Stimulated activated CD4-positive, alpha-beta T cell treated with anti-CD3 and anti-CD28 coated beads, Interleukin-4, amount 100 ng/mL, for 24 hours (primary cell): ENCODE data around the gene RIMBP2.

Experiments
- DNase-seq: peaks from one replicate; pipeline ENCODE4 v3.0.0-alpha.2; 2020

Gene RIMBP2

DNA sequence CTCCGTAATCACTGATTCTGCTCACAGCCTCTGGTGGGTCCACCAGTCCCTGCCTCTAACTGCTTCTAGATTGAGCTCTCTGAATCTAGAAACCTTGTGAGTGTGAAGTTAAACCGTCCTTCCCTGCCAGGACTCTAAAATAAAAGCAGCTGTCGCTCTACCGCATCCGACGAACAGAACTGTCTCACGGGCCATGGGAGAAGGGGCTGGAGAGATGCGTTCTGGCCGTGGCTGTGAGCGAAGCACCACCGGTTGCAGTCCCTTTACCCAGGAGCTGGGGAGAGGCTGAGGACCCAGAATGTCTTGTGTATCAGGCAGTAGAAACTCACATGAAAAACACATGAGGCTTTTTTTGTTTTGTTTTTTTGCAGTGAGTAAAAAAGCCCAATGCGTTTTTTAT, 218.8 kb downstream of the RIMBP2 start:
- no peak for DNase-seq

DNA sequence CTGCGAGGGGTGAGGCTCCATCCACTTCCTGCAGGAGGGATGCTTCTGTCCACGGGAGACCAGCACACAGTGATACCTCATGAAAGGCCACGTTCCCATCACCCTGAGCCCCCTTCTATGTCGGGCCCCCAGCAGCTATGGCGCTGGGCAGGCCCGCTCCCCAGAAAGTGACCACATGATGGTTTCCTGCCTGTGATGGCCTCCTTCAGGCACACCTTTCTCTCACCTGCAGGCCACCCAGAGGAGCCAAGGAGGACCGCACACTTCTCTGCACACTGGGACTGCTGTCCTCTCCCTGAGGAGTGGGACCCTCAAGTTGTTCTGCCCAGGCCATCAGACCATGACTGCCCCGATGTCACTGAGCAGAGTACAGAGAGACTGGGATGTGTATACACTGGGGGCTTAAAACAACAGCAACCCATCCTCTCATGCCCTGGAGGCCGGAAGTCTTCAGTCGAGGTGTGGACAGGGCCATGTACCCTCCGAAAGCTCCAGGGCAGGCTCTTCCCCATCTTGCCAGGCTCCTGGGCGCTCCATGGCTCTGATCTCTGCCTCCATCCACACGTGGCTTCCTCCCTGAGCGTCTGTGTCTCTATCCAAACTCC, 219.5 kb downstream of the RIMBP2 start:
- DNase-seq = no peak

DNA sequence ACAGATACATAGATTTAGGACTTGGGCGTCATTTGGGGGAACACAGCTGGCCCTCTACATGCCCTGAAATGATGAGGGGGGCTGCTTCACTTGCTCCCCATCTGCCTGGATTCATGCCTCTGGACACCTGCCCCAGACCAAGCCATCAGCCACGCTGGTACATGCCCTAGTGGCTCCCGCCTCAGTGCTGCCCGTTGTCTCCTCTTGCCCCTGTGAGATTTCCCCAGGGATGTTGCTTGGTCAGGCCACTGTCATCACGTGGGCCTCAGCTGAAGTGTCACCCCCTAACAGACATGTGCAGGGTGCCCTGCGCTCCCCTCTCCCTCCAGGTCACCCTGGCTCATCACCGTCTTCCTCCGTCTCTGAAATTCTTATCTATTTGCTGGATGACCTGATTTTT, 220.9 kb downstream of the RIMBP2 start:
- no peak for DNase-seq

DNA sequence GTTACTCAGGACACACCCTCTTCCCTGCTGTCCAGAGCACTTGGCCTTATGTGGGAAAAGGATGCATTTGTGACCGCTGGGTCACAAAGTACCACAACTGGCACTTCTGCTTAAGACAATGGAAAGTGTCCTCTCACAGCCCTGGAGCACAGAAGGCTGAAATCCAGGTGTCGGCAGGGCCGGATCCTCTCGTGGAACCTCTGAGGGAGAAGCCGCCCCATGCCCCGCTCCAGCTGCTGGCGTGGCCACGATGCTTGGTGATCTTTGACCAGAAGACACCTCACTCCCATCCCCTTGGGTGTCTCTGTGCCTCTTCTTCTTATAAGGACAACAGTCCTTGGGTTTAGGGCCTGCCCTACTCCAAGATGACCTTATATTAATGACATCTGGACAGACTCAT, 221.4 kb downstream of the RIMBP2 start:
- no peak for DNase-seq

DNA sequence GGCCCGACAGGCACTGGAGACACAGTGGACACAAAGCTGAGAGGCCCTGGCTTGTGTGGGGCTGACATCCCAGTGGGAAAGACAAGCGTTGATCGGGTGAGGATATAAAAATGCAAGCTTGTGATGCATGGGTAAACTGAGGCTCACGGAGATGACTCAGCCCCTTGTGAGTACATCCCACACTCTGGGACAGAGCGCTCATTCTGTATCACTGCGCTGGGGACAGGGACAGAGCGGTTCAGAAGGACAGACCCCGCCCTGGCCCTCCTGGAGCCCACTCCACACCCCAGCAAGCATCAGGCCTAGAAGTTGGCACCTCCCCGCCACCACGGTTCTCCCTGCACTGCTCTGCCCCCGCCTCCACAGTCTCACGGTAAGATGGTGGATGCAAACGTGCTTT, 222.1 kb downstream of the RIMBP2 start:
- DNase-seq = no peak

DNA sequence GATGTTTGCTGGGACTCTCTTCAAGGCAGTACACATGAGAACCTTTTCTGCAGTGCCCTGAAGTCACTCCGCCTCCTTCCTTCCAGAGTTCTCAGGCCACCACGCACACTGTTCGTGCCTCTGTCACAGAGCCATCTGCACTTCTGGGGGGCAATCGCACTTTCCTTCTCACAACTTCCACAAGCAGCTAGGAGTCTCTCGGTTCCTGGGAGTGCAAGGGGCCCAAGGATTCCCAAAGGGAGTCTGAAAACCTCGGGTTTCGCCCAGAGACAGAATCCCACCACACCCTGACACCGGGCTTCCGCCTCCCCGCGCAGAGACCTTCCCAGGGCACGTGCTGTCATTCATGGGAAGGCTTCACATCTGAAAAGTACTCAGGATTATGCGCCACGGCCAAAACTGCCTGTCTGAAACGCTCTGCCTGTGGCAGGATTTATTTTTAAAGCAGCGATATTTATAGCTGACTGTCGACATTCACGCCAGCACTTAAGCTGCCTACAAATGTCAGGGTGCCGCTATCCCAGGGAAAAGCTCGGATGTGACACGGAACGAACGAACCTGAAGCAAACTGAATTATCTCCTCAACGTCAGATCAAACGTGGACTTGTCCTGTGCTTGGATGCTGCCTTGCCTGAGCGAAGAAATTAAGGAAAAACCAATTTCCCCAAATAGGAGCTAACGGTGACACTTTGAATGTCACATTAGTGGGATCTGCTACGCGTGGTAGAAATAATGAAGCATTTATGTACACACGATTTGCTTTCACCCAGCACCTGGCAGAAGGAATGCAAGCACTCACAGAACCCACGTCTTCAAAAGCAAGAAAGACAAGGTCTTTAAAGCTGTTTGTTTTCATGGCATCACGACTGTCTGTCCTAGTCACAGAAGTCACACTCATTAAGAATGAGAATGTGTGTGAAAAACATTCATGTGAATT, 224.4 kb downstream of the RIMBP2 start:
- no peak for DNase-seq

DNA sequence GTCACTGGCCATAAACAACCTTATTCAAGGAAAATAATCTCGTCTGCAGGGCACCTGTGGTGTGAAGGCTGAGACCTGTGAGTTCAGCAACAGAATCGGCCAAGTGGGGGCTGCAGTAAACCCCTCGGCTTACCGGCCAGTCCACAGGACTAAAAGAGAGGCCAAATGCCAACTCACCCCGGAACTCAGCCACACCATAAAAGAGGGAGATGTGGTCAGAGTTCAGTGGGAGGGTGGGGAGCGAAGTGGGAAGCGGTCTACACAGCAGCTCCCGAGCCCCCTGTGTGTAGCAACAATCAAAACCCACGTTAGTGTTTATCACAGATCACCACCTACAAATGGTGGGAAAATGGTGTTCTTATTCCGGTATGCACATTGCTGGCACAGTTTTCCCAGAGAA, 225.4 kb downstream of the RIMBP2 start:
- no peak for DNase-seq

DNA sequence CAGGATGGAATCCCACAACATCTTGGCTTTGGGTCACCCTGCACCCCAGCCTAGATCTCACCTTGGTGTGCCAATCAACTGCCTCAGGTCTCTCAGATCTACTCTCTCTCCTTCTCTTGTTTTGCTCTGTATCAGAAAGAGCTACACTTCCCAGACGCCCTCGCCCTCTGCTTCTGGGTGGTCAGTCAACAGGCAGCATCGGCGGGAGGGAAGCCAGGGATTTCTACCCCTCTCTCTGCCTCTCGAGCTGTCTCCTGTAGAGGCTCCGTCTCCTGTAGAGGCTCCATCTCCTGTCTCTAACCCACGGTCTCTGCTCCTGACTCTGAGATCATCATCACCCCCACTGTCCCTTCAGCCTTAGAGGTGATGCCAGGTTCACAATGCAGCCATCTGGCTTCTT, 226.8 kb downstream of the RIMBP2 start:
- no peak for DNase-seq

DNA sequence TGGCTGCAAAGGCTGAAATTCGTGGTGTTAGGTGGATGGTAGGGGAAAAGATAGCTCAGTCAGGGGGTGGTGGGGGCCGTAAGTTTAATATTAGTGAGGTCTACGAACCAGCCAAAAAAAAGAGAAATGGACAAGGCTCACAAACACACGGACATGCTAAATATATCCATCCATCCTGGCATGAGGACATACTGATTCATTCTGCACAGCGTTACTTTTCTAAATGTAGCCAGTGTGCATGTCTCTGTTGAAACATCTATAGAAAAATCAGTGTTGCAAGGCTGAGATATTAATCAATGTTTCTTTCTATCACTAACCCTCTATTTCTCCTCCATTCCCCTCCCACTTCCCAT, 227.8 kb downstream of the RIMBP2 start:
- no peak for DNase-seq

DNA sequence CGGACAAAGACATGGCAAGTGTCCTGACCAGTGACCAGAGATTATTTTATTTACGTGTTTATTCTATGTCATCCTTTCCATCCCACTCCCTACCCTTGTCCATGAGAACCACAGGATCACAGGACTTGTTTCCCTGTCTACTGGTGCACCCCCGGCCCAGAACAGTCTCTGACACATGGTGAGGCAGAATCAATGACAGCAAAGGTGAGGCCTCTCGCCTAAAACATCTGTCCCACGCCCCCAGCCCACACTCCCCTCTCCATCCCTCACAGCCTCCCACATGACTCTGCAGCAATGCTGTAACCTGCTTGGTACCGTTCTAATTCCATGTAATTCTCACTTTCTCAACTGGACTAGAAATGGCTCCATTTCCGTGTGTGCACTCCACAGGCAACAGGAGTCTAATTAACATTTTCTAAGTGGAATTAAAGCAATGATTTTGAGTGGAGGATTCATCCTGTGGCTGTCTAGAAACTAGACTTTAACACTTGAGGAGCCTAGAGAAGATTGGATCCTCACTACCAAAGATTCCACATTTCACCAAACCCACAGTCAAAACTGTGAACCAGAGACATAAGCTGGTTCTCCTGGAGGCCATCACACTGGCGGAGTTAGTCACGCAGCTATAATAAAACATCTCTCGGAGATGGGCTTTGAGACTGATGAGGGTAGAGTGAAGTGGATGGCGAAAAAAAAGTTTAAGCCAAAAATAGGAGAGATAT, 228.3 kb downstream of the RIMBP2 start:
- no peak for DNase-seq

DNA sequence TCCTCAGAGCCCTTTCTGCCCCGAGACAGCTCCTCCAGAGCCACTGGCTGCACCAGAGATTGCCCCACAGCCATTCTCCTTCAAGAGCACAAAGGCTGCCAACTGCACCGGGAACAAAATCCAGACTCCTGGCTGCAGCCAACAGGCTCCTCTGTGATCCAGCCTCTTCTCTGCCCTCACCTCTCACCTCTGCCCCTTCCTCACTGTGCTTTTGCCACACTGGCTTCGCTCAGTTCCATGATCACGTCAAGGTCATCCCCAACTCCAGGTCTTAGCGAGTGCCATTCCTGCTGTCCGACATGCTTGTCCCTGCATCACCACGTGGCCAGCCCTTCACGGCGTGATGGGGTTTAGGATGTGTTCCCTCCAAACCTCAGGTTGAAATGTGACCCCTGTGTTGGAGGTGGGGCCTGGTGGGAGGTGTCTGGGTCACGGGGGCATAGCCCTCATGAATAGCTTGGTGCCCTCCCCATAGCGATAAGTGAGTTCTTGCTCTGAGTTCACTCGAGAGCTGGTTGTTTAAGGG, 229.1 kb downstream of the RIMBP2 start:
- DNase-seq = no peak

DNA sequence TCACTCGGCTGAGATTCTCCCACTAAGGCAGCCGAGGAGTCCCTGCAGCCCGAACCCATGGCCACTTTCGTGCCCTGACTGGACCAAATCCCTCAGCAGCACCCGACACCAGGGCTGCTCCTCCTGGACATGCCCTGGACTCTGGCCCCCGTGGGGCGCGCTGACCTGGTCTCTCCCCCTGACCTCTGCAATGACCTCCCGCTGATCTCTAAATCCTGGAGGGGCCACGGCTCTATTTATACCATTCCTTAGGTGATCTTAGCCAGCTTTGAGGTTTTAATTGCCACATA, 230.0 kb downstream of the RIMBP2 start:
- DNase-seq = no peak

DNA sequence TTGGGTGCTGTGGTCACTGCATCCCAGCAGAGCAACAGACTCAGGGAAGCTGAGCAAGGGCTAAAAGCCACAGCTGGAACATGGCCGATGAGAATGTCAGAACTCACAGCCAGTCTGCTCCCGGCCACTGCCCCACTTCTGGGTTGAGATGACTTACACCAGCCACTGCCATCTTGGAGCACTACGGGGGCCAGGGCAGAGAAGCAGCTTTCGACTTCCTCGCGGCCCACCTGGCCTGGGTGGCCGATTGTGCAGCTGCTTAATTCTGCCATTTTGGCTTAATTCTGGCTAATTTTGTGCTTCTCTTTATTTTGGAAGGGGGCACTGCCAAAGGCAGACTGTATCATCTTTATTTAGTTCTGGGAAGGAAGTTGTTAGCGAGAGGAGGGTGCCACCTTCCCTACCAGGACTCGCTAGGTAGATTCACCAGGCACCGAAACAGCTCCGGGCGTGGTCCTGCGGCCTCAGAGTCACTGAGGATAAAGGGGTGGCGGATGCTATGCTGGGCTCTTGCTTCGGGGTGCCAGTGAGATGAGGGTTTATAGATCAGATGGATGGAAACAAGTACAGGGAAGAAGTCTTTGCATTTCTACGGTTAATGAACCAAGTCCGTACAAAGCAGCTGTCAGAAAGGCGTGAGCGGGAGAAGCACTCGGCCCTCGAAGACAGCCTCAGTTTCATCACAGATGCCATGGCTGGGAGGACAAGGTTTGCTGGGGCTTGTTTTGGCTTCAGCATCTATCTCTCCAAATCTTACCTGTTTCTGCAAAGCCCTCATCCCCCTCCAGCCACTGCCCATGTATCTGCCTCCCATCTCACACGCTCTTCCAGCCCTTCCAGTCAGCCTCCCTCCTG, 230.6 kb downstream of the RIMBP2 start:
- DNase-seq = no peak

DNA sequence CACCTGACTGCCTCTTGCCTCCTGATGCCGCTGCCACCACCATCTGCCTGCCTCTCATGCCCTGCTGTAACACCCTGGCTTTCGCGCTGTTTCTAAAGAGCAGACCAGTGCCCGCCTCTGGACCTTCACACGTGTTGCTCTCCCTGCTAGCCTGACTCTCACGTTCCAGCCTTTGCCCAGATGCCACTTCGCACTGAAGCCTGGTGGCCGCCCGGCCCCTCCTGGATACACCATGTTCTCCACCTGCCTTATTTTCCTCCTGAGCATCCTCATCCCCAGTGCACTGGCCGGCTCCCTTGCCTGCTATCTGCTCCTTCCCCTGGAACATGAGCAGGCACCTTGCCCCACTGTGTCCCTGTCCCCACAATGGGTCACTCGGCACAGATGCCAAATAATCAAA, 231.9 kb downstream of the RIMBP2 start:
- DNase-seq = no peak

DNA sequence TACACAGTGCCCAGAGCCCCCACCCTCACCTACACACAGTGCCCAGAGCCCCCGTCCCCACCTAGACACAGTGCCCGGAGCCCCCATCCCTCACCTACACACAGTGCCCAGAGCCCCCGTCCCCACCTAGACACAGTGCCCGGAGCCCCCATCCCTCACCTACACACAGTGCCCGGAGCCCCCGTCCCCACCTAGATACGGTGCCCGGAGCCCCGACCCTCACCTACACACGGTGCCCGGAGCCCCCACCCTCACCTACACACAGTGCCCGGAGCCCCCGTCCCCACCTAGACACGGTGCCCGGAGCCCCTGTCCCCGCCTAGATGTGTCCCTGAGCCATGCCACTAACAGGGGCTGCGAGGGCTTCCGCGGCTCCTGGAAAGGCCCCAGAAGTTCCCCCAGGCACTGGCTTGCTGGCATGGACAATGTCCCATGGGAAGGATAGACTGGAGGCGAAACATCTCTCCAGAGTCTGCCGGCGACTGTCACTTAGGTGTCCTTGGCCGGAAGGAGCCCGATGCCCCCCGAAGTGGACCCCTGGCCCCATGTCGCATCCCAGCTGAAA, 232.4 kb downstream of the RIMBP2 start:
- DNase-seq = no peak

DNA sequence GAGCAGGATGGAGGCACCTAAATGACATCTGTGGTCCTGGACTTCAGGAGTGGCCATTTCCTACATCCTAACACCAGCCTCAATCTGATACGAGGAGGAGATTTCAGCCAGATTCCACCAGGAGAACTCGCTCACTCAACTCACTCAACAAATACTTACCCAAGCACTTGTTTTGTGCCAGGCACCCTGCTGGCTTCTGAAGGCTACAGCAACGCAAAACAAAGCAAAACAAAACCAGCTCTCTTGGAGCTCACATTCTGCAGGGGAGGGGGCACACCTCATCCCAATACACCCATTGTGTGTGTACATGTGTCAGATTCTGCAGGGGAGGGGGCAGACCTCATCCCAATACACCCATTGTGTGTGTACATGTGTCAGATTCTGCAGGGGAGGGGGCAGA, 233.7 kb downstream of the RIMBP2 start:
- no peak for DNase-seq

DNA sequence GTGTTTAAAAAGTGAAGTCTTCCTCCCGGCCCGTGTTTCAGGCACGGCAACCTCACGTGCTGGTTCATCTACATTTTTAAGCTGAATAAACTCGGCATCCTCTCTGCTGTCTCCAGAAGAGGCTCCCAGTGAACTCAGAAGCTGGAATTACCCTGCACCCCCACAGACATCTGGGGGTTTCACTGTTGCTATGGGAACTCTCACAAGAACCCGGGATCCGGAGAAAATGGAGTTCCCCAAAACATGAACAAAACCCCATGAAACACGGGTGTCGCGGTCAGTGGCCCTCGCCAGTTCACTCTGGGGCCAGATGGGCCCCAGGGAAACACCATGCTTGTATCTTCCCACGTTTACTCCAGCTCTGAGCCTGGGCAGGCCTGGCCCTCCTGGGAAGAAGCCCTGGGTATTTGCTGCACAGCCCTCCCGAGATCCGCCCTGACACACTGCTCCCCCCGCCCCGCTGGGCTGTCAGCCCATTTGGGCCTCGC, 234.7 kb downstream of the RIMBP2 start:
- DNase-seq = no peak

DNA sequence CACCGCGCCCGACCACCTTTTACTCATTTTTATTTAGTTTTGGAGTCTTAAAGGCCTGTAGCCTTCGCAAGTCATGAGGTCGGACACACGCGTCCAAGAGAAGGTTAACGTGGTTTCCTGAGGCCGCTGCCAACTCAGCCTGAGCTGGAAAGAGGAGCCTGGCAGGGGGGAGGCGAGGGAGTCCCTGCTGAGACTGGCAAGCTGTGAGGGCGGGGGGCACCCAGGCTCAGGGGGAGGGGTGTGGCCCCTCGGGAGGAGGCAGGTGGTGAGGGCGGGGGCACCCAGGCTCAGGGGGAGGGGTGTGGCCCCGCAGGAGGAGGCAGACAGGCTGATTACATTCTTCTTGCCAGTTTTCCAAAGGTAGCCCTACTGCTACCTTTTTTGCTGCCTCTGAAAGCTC, 235.2 kb downstream of the RIMBP2 start:
- no peak for DNase-seq

DNA sequence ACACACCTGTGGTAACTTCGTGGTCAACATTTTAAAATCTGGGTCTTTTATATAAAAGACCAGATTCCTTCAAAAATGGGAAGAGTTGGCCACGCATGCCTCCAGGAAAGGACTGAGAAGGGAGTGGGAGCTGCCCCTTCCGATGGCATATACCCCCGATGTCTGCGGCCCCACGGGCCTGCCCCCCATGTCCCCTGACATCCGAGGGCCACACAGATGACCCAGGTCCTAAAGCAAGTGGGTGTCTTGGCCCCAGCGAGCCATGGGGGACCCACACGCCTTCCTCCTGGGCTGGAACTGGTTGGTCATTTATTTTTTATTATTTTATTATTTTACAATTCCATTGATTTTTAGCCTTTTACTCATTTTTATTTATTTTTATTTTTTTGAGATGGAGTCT, 235.9 kb downstream of the RIMBP2 start:
- DNase-seq = no peak

DNA sequence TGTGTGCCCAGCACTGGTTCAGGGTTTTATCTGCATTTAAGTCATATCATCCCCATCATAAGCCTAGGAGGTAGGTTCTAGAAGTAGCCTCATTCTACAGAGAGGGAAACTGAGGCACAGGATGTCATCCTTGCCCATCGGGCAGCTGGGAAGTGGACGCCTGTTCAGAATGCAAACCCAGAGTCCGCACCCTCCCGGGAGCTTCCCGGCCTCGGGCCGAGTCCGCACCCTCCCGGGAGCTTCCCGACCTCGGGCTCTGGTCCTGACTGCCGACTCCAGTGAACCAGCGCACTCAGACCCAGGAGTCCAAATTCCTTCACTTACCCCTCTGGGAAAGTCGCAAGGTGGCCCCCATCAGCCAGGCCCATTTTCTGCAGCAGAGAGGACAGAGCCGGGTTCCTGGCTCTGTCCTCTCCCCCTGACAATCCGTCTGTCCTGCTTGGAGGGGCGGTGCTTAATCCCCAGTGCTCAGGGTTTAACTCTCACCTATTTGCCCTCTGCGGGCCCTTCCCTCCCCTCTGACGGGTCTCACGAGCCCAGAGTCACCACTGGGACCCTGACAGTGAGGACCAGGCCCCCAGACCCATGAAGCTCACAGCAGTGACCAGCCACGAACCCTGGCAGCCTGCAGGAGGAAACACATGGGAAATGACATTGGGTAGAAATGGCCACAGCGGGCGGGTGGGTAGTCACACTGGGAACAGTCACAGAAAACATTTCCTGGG, 236.5 kb downstream of the RIMBP2 start:
- DNase-seq = no peak

DNA sequence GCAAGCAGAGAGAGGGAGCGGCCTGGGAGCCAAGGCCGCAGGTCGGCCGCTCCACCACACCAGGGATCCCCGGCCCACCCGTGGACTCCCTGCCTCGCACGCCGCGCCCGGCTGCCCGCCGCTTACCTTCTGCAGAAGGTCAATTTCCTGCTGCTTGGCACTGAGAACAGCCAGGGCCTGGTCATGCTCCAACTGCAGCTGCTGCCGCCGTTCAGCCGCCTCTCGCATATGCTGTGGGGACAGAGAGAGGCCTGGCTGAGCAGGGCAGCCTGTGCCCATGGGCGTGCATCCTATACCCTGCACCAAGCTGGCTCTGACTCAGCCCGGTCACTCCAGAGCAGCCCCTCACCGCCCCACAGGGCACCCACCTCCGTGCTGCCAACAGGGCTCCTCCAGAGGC, 237.3 kb downstream of the RIMBP2 start:
- DNase-seq = no peak

DNA sequence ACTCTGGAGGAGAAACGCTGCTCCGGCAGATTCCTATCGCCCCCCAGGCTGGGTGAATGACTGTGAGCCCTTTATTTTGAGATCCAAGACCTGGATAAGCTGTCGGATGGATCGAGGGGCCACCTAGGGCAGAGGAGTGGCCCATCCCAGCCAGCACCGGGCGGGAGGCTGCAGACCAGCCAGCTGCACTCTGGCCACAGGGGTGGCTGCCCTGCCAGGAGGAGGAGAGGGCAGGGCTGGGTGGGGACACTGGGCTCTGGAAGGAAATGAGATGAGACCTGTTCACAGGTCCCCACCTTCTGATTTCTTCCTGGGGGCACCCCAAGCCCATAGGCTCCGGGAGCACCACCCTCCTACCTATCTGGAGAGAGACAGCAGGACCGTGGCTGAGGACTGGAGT, 238.4 kb downstream of the RIMBP2 start:
- no peak for DNase-seq
